ENCODE results near the gene DDX56. TPM values are rescaled to one million over a fixed set of nuclear protein-coding genes. Genes with fewer than 3 reads are reported as not detected.

The DDX56 gene
- total and polyA plus RNA-seq, 2 donors (not counting 1 experiment from before 2014, with no cell fraction given) = 36.0 to 44.4 TPM

GRCh38 chr7:44581879-44582603, 8.3 kb upstream of the DDX56 start, which contains the start of gene TMED4:
TSS of gene TMED4 (minus strand) at chr7:44582231. CDS start at chr7:44582206, 25 bp downstream.
- no peaks in the 10 kb centered on the region for H4K20me1 ChIP-seq (ENCODE audit: control insufficient read depth, extremely low read depth, insufficient read depth, low read length)
- no peaks in the 10 kb centered on the region for H3K9me3 ChIP-seq (ENCODE audit: control insufficient read depth, insufficient read depth, low read depth, low read length)
- H3K36me3 ChIP-seq (ENCODE audit: control insufficient read depth, insufficient read depth, low read length) = peaks cover 7% of the 10 kb centered on the region
- peaks cover 3% of the 10 kb centered on the region for H3K4me1 ChIP-seq (ENCODE audit: control insufficient read depth, extremely low read depth, insufficient read depth, low read length)
- peak within 1 kb of the TSS; percentile 86 for H3K9ac ChIP-seq (ENCODE audit: insufficient read depth, low read length)
- peak within 1 kb of the TSS; percentile 85 to 96 (median 91) for H3K4me3 ChIP-seq (replicated peaks in 1 of 4; ENCODE audit: control extremely low read depth in 1 of 4, insufficient read depth in 1 of 4, low read depth in 3 of 4, low read length in 4 of 4)
- peaks cover 14% of the 10 kb centered on the region for H3K79me2 ChIP-seq (ENCODE audit: control insufficient read depth, insufficient read depth, low read length)
- TF ChIP-seq CTCF (conservative IDR thresholded peaks at IDR 0.05 in 1 of 2, IDR thresholded peaks at IDR 0.05 in 1 of 2; ENCODE audit: low read depth in 1 of 2, low read length in 2 of 2) = no peak
- TF ChIP-seq EZH2 (IDR thresholded peaks at IDR 0.05; ENCODE audit: low read length, missing control alignments) = no peak
- no peaks in the 10 kb centered on the region for H3K27me3 ChIP-seq (ENCODE audit: control insufficient read depth, insufficient read depth, low read length)
- H2AFZ ChIP-seq (ENCODE audit: low read length) = peak within 1 kb of the TSS; percentile 97
- peak within 1 kb of the TSS; percentile 98 for H3K4me2 ChIP-seq (ENCODE audit: extremely low read depth, insufficient read depth, low read length)
- H3K27ac ChIP-seq (ENCODE audit: insufficient read depth, low read length) = peak within 1 kb of the TSS; percentile 94
- DNase-seq (ENCODE audit: low read depth in 2 of 2) = peak; percentile 96 to 99

GRCh38 chr7:44580945-44581878, 7.5 kb upstream of the DDX56 start:
- H3K4me3 ChIP-seq (replicated peaks in 1 of 4; ENCODE audit: control extremely low read depth in 1 of 4, insufficient read depth in 1 of 4, low read depth in 3 of 4, low read length in 4 of 4) = peak overlapping the region; percentile 74 to 96 (median 91)
- H3K9ac ChIP-seq (ENCODE audit: insufficient read depth, low read length) = peak overlapping the region; percentile 86
- peak overlapping the region; percentile 83 for H3K27ac ChIP-seq (ENCODE audit: insufficient read depth, low read length)
- no peak for TF ChIP-seq CTCF (conservative IDR thresholded peaks at IDR 0.05 in 1 of 2, IDR thresholded peaks at IDR 0.05 in 1 of 2; ENCODE audit: low read depth in 1 of 2, low read length in 2 of 2)
- no peak for TF ChIP-seq EZH2 (IDR thresholded peaks at IDR 0.05; ENCODE audit: low read length, missing control alignments)
- peaks cover 7% of the 10 kb centered on the region for H3K36me3 ChIP-seq (ENCODE audit: control insufficient read depth, insufficient read depth, low read length)
- peaks cover 3% of the 10 kb centered on the region for H3K4me1 ChIP-seq (ENCODE audit: control insufficient read depth, extremely low read depth, insufficient read depth, low read length)
- H3K79me2 ChIP-seq (ENCODE audit: control insufficient read depth, insufficient read depth, low read length) = peaks cover 14% of the 10 kb centered on the region
- H3K9me3 ChIP-seq (ENCODE audit: control insufficient read depth, insufficient read depth, low read depth, low read length) = no peaks in the 10 kb centered on the region
- peak overlapping the region; percentile 98 for H3K4me2 ChIP-seq (ENCODE audit: extremely low read depth, insufficient read depth, low read length)
- peak; percentile 18 for DNase-seq (ENCODE audit: low read depth in 2 of 2)
- peak overlapping the region; percentile 31 for H2AFZ ChIP-seq (ENCODE audit: low read length)
- no peaks in the 10 kb centered on the region for H3K27me3 ChIP-seq (ENCODE audit: control insufficient read depth, insufficient read depth, low read length)
- H4K20me1 ChIP-seq (ENCODE audit: control insufficient read depth, extremely low read depth, insufficient read depth, low read length) = no peaks in the 10 kb centered on the region

- no peak for TF ChIP-seq EZH2 (IDR thresholded peaks at IDR 0.05; ENCODE audit: low read length, missing control alignments)
- no peak for TF ChIP-seq CTCF (conservative IDR thresholded peaks at IDR 0.05 in 1 of 2, IDR thresholded peaks at IDR 0.05 in 1 of 2; ENCODE audit: low read depth in 1 of 2, low read length in 2 of 2)
- no peak for DNase-seq (ENCODE audit: low read depth in 2 of 2)
- no peaks in the 10 kb centered on the region for H4K20me1 ChIP-seq (ENCODE audit: control insufficient read depth, extremely low read depth, insufficient read depth, low read length)
- H3K4me1 ChIP-seq (ENCODE audit: control insufficient read depth, extremely low read depth, insufficient read depth, low read length) = peaks cover 11% of the 10 kb centered on the region
- H2AFZ ChIP-seq (ENCODE audit: low read length) = no peak overlapping the region
- H3K79me2 ChIP-seq (ENCODE audit: control insufficient read depth, insufficient read depth, low read length) = peaks cover 35% of the 10 kb centered on the region
- no peak overlapping the region for H3K4me3 ChIP-seq (replicated peaks in 1 of 4; ENCODE audit: control extremely low read depth in 1 of 4, insufficient read depth in 1 of 4, low read depth in 3 of 4, low read length in 4 of 4)
- H3K4me2 ChIP-seq (ENCODE audit: extremely low read depth, insufficient read depth, low read length) = no peak overlapping the region
- no peaks in the 10 kb centered on the region for H3K27me3 ChIP-seq (ENCODE audit: control insufficient read depth, insufficient read depth, low read length)
- H3K36me3 ChIP-seq (ENCODE audit: control insufficient read depth, insufficient read depth, low read length) = peaks cover 23% of the 10 kb centered on the region
- no peak overlapping the region for H3K9ac ChIP-seq (ENCODE audit: insufficient read depth, low read length)
- no peak overlapping the region for H3K27ac ChIP-seq (ENCODE audit: insufficient read depth, low read length)
- H3K9me3 ChIP-seq (ENCODE audit: control insufficient read depth, insufficient read depth, low read depth, low read length) = no peaks in the 10 kb centered on the region
Observed at GRCh38 chr7:44576228-44576627, 2.5 kb upstream of the DDX56 start.

Measured in fibroblast of lung (primary cell).